Gastroesophageal sphincter (tissue), 3 donors: ENCODE measurements around the gene ALKBH3.

Experiments used
- EP300 ChIP-seq: sonication (generic); formaldehyde crosslinking; IDR thresholded peaks from one replicate; pipeline ENCODE4 v1.6.1; 2017; ENCODE audit warnings: antibody characterized with exemption, mild to moderate bottlenecking
- POLR2A ChIP-seq, 2 donors: fragments of 450-650 bp; IDR thresholded peaks; one replicate each; pipeline ENCODE4 v1.6.1; 2017; ENCODE audit warnings: antibody characterized with exemption in 2 of 2, mild to moderate bottlenecking in 2 of 2, moderate library complexity in 1 of 2
- TF ChIP-seq, protein P1 (sequence below), 4 experiments: fragments of 200-600 bp in 2 of 4; fragments of 450-650 bp in 2 of 4; sonication (generic) in 1 of 4; IDR thresholded peaks; one replicate each; pipeline ENCODE4 v1.5.1; 2017 to 2019; ENCODE audit warnings: antibody characterized with exemption in 4 of 4, mild to moderate bottlenecking in 2 of 4, moderate library complexity in 2 of 4

DNA sequence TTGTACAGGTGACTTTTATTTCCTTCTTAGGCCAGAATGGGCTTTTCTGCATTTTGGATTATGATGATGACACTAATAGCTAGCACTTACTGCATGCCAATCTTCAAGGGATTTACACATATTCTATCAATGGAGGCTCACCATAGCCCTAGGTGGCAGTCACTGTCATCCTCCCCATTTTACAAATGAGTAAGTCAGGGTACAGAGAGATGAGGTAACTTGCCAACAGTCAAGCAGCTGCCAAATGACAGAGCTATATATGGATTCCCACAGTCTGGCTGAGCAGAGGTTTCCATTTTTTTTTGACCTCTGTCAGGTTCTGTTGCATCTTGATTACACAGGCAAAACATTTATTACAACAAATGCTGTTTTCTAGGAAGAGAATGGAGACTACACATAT is 38.0 kb downstream of the ALKBH3 start:
- no peak for TF ChIP-seq EP300
- TF ChIP-seq, protein P1, sequence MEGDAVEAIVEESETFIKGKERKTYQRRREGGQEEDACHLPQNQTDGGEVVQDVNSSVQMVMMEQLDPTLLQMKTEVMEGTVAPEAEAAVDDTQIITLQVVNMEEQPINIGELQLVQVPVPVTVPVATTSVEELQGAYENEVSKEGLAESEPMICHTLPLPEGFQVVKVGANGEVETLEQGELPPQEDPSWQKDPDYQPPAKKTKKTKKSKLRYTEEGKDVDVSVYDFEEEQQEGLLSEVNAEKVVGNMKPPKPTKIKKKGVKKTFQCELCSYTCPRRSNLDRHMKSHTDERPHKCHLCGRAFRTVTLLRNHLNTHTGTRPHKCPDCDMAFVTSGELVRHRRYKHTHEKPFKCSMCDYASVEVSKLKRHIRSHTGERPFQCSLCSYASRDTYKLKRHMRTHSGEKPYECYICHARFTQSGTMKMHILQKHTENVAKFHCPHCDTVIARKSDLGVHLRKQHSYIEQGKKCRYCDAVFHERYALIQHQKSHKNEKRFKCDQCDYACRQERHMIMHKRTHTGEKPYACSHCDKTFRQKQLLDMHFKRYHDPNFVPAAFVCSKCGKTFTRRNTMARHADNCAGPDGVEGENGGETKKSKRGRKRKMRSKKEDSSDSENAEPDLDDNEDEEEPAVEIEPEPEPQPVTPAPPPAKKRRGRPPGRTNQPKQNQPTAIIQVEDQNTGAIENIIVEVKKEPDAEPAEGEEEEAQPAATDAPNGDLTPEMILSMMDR (IDR thresholded peaks at IDR 0.05): no peak
- no peak for TF ChIP-seq POLR2A (IDR thresholded peaks at IDR 0.05)
